C4-2B (cell line): ENCODE results near the gene ZNF541.

Experiments
- H3K27ac ChIP-seq: fragments of 450-650 bp; 2 replicates; pipeline ENCODE4 v1.5.1; 2017
- CTCF ChIP-seq: fragments of 450-650 bp; conservative IDR thresholded peaks from 2 replicates; pipeline ENCODE4 v1.5.1; 2017; ENCODE audit warnings: mild to moderate bottlenecking
- ZFX ChIP-seq: fragments of 450-650 bp; IDR thresholded peaks from 2 replicates; pipeline ENCODE4 v1.6.1; 2017

Gene ZNF541

DNA sequence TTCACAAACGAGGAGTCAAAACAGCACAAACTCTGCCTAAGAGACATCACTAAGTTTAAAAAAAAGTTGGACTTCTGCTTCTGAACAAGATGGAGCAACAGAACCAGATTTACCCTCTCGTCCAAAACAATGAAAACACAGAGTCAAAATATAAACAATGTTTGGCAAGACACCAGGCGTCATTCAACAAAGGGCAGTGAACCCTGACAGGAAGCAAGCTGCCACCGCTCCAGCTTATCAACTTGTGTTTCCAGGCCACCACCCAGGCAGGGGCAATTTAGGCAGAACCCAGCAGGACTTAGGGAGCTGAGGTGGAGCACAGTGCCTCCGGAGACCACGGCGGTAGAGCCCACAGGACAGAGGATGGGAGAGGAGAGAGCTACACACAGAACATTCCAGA, 49.5 kb downstream of the ZNF541 start:
- TF ChIP-seq CTCF (no peak), ZFX (no peak)
- no peak overlapping the region for H3K27ac ChIP-seq
